Activated effector memory CD4-positive, alpha-beta T cell treated with Interleukin-2 at 50 U/mL for 16 hours (primary cell): ENCODE measurements around the gene KRT28.

Experiments used
- DNase-seq: peaks from one replicate; pipeline ENCODE4 v3.0.0-alpha.2; 2020

Gene KRT28

GRCh38 chr17:40799859-40800258 is at the start of gene KRT28:
TSS of gene KRT28 (minus strand) at chr17:40799959. CDS start at chr17:40799893, 66 bp downstream.
- DNase-seq, result no peak

- DNase-seq, result no peak
These were observed 49.0 kb upstream of the KRT28 start for GRCh38 chr17:40848583-40849235.

GRCh38 chr17:40846515-40847144 is 46.9 kb upstream of the KRT28 start:
- DNase-seq, result no peak

- DNase-seq, result no peak
These were observed 44.9 kb upstream of the KRT28 start for GRCh38 chr17:40844671-40845107.

GRCh38 chr17:40843242-40843641 is 43.5 kb upstream of the KRT28 start:
- no peak for DNase-seq

GRCh38 chr17:40841246-40841645 is 41.5 kb upstream of the KRT28 start:
- no peak for DNase-seq

GRCh38 chr17:40839194-40839593 is 39.4 kb upstream of the KRT28 start:
- no peak for DNase-seq

GRCh38 chr17:40836020-40836419 is 36.3 kb upstream of the KRT28 start:
- DNase-seq, result no peak

- no peak for DNase-seq
These were observed 34.1 kb upstream of the KRT28 start for GRCh38 chr17:40833882-40834281.

GRCh38 chr17:40832840-40833239 is 33.1 kb upstream of the KRT28 start:
- no peak for DNase-seq

- DNase-seq, result no peak
These were observed 30.5 kb upstream of the KRT28 start for GRCh38 chr17:40830085-40830776.

GRCh38 chr17:40828454-40829044 is 28.8 kb upstream of the KRT28 start:
- DNase-seq, result no peak

- DNase-seq, result no peak
These were observed 28.1 kb upstream of the KRT28 start for GRCh38 chr17:40827746-40828453.

GRCh38 chr17:40825599-40825998 is 25.8 kb upstream of the KRT28 start:
- no peak for DNase-seq

GRCh38 chr17:40824015-40824832 is 24.5 kb upstream of the KRT28 start:
- DNase-seq, result no peak

GRCh38 chr17:40822132-40822812 is 22.5 kb upstream of the KRT28 start, which contains the start of gene KRT10:
TSS of gene KRT10 (minus strand) at chr17:40822614. CDS start at chr17:40822585, 29 bp downstream.
- DNase-seq, result no peak

GRCh38 chr17:40821536-40821935 is 21.8 kb upstream of the KRT28 start:
- DNase-seq, result no peak

GRCh38 chr17:40820228-40820838 is 20.6 kb upstream of the KRT28 start:
- no peak for DNase-seq

GRCh38 chr17:40819528-40820125 is 19.9 kb upstream of the KRT28 start:
- DNase-seq, result no peak

- DNase-seq, result peak; percentile 80
These were observed 19.2 kb upstream of the KRT28 start for GRCh38 chr17:40818733-40819527.
